Small intestine (tissue), 7 donors: ENCODE measurements around the gene KLHL42. TPM values are rescaled to one million over a fixed set of nuclear protein-coding genes. Genes with fewer than 3 reads are reported as not detected.

Experiments
- DNase-seq, 2 donors: peaks; one replicate each; pipeline versions ENCODE4 v3.0.0 to v3.0.0-alpha.2; 2013
- FAIRE-seq: peaks from 2 replicates; lab custom pipeline; 2012; peaks lifted over from hg19 to GRCh38; lab: Jason Lieb, UNC
- H3K27ac ChIP-seq, 3 donors: one replicate each; pipeline ENCODE4 v1.5.1; 2013; ENCODE audit warnings: low read length in 2 of 3, mild to moderate bottlenecking in 2 of 3, control low read depth in 1 of 3, inconsistent platforms in 1 of 3, low read depth in 1 of 3, moderate library complexity in 1 of 3
- H3K27me3 ChIP-seq, 3 donors: one replicate each; pipeline ENCODE4 v1.6.1; 2013; ENCODE audit warnings: low read length in 3 of 3, inconsistent platforms in 1 of 3; ENCODE audit not compliant: control insufficient read depth in 3 of 3, insufficient read depth in 3 of 3
- H3K36me3 ChIP-seq, 3 donors: one replicate each; pipeline ENCODE4 v1.6.1; 2013; ENCODE audit warnings: low read length in 3 of 3, inconsistent platforms in 1 of 3, low read depth in 1 of 3, mild to moderate bottlenecking in 1 of 3, moderate library complexity in 1 of 3; ENCODE audit not compliant: control insufficient read depth in 3 of 3, insufficient read depth in 2 of 3
- H3K4me1 ChIP-seq, 3 donors: one replicate each; pipeline ENCODE4 v1.6.1; 2013; ENCODE audit warnings: low read length in 2 of 3, inconsistent platforms in 1 of 3, low read depth in 1 of 3, mild to moderate bottlenecking in 1 of 3, moderate library complexity in 1 of 3; ENCODE audit not compliant: control insufficient read depth in 3 of 3, insufficient read depth in 2 of 3
- H3K4me3 ChIP-seq, 3 donors: one replicate each; pipeline ENCODE4 v1.5.1; 2013; ENCODE audit warnings: low read length in 3 of 3, control low read depth in 1 of 3, inconsistent platforms in 1 of 3, low read depth in 1 of 3, mild to moderate bottlenecking in 1 of 3, moderate library complexity in 1 of 3
- H3K9me3 ChIP-seq, 2 donors: one replicate each; pipeline ENCODE4 v1.6.1; 2013; ENCODE audit warnings: low read depth in 1 of 2, low read length in 1 of 2; ENCODE audit not compliant: control insufficient read depth in 2 of 2, insufficient read depth in 1 of 2
- WGBS, 3 donors: extraction: QIAGEN DNeasy Blood & Tissue Kit; methylation state at CpG; one replicate each; pipeline ENCODE4 v1.1.7; 2013; 5-methylcytosine and 5-hydroxymethylcytosine counted together
- polyA plus RNA-seq, 4 donors: library from polyadenylated mRNA; stranded (reverse) in 3 of 4; unstranded in 1 of 4; fragments of 200-250 nt in 3 of 4; fragments of 120-200 nt in 1 of 4; gene quantifications; one replicate each; pipeline versions ENCODE4 v1.2.1 to v1.2.3, GENCODE V29; 2013
- donor health status: healthy with polysubstance abuse.
- donor health status: control.
- donor health status: control.
- donor health status: Bipolar disorder and iron deficiency.
- donor health status: healthy.

Gene KLHL42
- polyA plus RNA-seq, 4 donors = 2.2 to 16.6 (median 4.6) TPM

- 89 to 92% (median 90%) methylated on average over 5 of the region's 5 CpGs for WGBS, 3 donors
- FAIRE-seq (no peak), DNase-seq (no peak)
- H3K36me3 ChIP-seq = peaks cover 10 to 11% (median 10%) of the 10 kb centered on the region in 3 donors
- no peak overlapping the region for H3K27ac ChIP-seq
- H3K9me3 ChIP-seq = no peaks in the 10 kb centered on the region
- no peak overlapping the region for H3K4me3 ChIP-seq
- H3K4me1 ChIP-seq = no peaks in the 10 kb centered on the region
- H3K27me3 ChIP-seq = no peaks in the 10 kb centered on the region
These were observed 21.6 kb downstream of the KLHL42 start for GRCh38 chr12:27801630-27802029.

DNA sequence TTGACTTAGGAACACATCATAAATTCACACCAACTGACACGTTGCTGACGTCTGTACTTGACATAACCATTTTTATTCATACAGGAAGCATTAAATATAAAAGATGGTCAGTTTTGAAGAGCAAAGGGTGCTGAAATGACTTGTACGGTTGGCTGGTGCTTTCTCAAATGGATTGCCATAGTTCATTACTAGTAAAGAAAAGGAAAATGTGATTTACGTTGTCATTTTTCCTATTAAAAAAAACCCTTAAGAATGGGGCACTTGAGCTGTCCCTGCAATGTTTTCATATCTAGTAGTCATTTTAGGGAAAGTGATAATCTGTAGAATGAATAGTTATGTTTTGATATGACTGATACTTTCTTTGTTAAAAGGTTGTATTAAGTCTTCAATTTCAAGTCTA is 22.5 kb downstream of the KLHL42 start:
- Histone ChIP-seq H3K27ac (no peak overlapping the region), H3K27me3 (no peaks in the 10 kb centered on the region), H3K36me3 (peaks cover 3 to 5% (median 4%) of the 10 kb centered on the region in 3 donors), H3K4me3 (no peak overlapping the region), H3K9me3 (no peaks in the 10 kb centered on the region), H3K4me1 (no peaks in the 10 kb centered on the region)
- FAIRE-seq (no peak), DNase-seq (no peak)
- 51 to 64% (median 63%) methylated on average over 4 of the region's 4 CpGs for WGBS, 3 donors

DNA sequence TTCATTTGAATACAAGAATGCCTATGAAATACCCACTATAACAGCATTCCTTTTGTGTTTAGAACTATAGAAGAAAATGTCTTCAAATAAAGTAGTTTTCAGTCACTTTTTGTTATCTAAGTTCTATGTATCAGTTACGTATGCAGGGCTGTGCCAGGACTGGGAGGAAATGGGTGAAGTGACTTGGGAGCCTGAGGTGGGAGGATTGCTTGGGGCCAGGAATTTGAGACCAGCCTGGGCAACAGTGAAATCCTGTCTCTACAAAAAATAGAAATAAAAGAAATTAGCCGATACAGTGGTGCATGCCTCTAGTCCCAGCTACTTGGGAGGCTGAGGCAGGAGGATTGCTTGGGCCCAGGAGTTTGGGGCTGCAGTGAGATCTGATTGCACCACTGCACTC is 22.9 kb downstream of the KLHL42 start:
- Histone ChIP-seq H3K27me3 (no peaks in the 10 kb centered on the region), H3K9me3 (no peaks in the 10 kb centered on the region), H3K27ac (no peak overlapping the region), H3K4me3 (no peak overlapping the region), H3K4me1 (no peaks in the 10 kb centered on the region), H3K36me3 (peaks cover 0 to 2% (median under 1%) of the 10 kb centered on the region in 3 donors)
- 93 to 95% (median 94%) methylated on average over 2 of the region's 2 CpGs for WGBS, 3 donors
- FAIRE-seq (no peak), DNase-seq (no peak)

DNA sequence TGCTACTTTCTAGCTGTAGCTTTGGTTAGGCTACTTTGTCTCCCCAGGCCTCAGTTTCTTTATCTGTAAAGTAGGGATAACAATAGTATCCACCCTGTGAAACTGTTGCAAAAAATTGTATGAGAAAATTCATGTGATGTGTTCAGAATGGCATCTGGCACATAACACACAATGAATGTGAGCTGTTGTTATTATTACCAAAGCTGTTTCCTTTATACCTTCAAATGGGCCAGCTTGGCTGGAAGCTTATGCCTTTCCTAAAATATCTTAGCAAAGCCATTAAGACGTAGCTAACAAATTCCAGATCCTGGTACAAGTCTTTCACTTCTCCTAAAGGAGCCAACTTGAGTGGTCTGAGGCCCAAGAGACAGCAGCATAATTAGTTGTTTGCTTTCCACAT is 25.2 kb downstream of the KLHL42 start:
- FAIRE-seq = no peak
- H3K4me3 ChIP-seq = no peak overlapping the region
- peaks cover 0 to 2% (median 0%) of the 10 kb centered on the region in 3 donors for H3K27me3 ChIP-seq
- H3K27ac ChIP-seq = no peak overlapping the region
- H3K36me3 ChIP-seq = no peaks in the 10 kb centered on the region
- H3K4me1 ChIP-seq = no peaks in the 10 kb centered on the region
- H3K9me3 ChIP-seq = no peaks in the 10 kb centered on the region
- no peak for DNase-seq
- 0 to 41% (median 7%) methylated on average over 1 of the region's 1 CpG for WGBS, 3 donors

- DNase-seq (no peak), FAIRE-seq (no peak)
- H3K4me3 ChIP-seq = no peak overlapping the region
- H3K36me3 ChIP-seq = no peaks in the 10 kb centered on the region
- H3K27me3 ChIP-seq = peaks cover 0 to 2% (median 0%) of the 10 kb centered on the region in 3 donors
- H3K27ac ChIP-seq = no peak overlapping the region
- WGBS, 3 donors = 97 to 98% (median 97%) methylated on average over 4 of the region's 4 CpGs
- H3K9me3 ChIP-seq = no peaks in the 10 kb centered on the region
- no peaks in the 10 kb centered on the region for H3K4me1 ChIP-seq
These were observed 26.2 kb downstream of the KLHL42 start for GRCh38 chr12:27806259-27806658.

GRCh38 chr12:27807063-27807703 is 27.1 kb downstream of the KLHL42 start:
- FAIRE-seq = no peak
- no peaks in the 10 kb centered on the region for H3K9me3 ChIP-seq
- no peaks in the 10 kb centered on the region for H3K4me1 ChIP-seq
- 55 to 71% (median 57%) methylated on average over 8 of the region's 8 CpGs for WGBS, 3 donors
- H3K27me3 ChIP-seq = peaks cover 0 to 4% (median 0%) of the 10 kb centered on the region in 3 donors
- no peak for DNase-seq
- H3K36me3 ChIP-seq = no peaks in the 10 kb centered on the region
- no peak overlapping the region for H3K4me3 ChIP-seq
- no peak overlapping the region for H3K27ac ChIP-seq

DNA sequence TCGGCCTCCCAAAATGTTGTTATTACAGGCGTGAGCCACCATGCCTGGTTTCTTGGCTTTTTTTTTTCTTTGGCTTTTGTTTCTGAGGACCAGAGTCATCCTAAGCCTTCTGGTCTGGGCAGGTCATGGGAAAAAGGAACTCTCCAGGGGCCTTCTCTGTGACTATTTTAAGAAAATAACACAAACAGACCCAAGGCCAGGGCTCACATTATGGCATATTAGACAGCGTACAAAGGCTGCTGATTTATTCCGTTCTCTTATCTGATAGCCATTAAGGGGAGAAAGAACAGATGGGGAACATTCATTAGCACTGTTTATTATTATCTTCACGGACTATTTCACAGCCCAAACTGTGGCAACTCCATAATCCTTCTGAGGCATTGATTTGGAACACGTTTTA is 28.8 kb downstream of the KLHL42 start:
- 55 to 60% (median 55%) methylated on average over 6 of the region's 6 CpGs for WGBS, 3 donors
- no peak overlapping the region for H3K27ac ChIP-seq
- no peak overlapping the region for H3K4me3 ChIP-seq
- no peaks in the 10 kb centered on the region for H3K4me1 ChIP-seq
- H3K27me3 ChIP-seq = peaks cover 0 to 4% (median 0%) of the 10 kb centered on the region in 3 donors
- FAIRE-seq (no peak), DNase-seq (no peak)
- no peaks in the 10 kb centered on the region for H3K9me3 ChIP-seq
- no peaks in the 10 kb centered on the region for H3K36me3 ChIP-seq

- Histone ChIP-seq H3K27me3 (peaks cover 0 to 4% (median 0%) of the 10 kb centered on the region in 3 donors), H3K27ac (no peak overlapping the region), H3K4me1 (no peaks in the 10 kb centered on the region), H3K4me3 (no peak overlapping the region), H3K36me3 (no peaks in the 10 kb centered on the region), H3K9me3 (no peaks in the 10 kb centered on the region)
- 68 to 82% (median 80%) methylated on average over 4 of the region's 4 CpGs for WGBS, 3 donors
- no peak for DNase-seq
- no peak for FAIRE-seq
These were observed 30.7 kb downstream of the KLHL42 start for GRCh38 chr12:27810756-27811155.

- Histone ChIP-seq H3K27me3 (peaks cover 0 to 4% (median 0%) of the 10 kb centered on the region in 3 donors), H3K4me3 (no peak overlapping the region), H3K36me3 (no peaks in the 10 kb centered on the region), H3K4me1 (no peaks in the 10 kb centered on the region), H3K27ac (no peak overlapping the region), H3K9me3 (peaks cover 0 to 2% of the 10 kb centered on the region in 2 donors)
- no peak for DNase-seq
- no peak for FAIRE-seq
- WGBS, 3 donors = 71 to 79% (median 73%) methylated on average over 6 of the region's 6 CpGs
These were observed 32.5 kb downstream of the KLHL42 start for GRCh38 chr12:27812502-27812901.
